TTC549 (cell line): ENCODE measurements around the gene POLR2F.

Experiments
- FAIRE-seq: peaks from 2 replicates; lab custom pipeline; 2012; peaks lifted over from hg19 to GRCh38; lab: Jason Lieb, UNC

POLR2F gene

DNA sequence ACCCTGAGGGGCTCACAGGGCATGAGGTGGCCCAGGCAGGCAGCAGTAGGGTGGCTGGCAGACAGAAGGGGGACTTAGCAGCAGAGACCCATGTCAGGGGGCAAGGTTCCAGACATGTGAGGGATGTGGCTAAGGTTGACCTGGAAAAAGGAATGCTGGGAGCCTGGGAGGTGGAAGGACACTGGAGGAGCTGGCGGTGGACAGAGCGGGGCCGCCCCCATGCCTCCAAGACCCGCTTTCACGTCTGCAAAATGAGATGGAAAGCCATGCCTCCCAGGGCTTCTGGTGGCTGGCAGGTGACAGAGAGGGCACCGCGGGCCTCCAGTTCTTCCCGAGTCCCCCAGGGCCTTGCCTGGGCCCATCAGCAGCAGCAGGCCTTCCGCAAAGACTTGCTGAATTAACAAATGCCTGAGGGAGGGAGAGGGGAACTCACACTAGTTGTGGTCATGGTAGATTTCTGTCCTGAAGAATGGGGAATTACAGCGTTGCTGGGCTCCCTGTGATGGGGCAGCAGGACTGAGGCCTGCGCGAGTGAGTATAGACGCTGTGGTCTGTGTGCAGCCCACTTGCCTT is 53.9 kb downstream of the POLR2F start:
- no peak for FAIRE-seq

DNA sequence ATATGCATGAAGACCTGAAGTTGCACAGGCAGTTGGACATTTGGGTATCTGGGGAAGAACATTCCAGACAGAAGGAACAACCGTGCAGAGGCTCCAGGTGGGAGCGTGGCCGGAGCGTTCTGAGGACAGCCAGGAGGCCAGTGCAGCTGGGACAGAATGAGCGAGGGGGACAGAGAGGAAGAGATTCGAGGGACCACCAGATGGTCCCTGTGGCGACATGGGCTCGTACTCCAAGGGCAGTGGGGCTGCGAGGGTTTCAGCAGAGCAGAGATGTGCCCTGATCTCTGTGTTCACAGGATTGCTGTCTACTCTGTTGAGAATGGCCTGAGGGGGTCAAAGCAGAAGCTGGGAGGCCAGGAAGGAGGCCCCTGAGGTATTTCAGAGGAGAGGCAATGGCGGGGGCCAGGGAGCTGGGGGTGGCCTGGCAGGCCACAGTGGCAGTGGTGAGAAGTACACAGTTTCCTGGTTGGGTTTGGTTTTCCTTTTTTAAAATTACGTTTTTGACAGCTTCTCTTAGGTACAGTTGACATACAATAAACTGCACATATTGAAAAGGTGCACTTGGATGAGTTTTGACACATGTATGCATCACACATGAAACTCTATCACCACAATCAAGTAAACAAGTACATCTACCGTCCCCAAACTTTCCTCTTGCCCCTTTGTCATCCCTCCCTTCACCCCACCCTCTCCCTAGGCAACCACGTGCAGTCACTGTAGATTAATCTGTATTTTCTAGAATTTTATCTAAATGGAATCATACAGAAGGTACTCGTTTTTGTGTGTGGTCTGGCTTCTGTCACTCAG is 55.7 kb downstream of the POLR2F start:
- FAIRE-seq, result no peak

DNA sequence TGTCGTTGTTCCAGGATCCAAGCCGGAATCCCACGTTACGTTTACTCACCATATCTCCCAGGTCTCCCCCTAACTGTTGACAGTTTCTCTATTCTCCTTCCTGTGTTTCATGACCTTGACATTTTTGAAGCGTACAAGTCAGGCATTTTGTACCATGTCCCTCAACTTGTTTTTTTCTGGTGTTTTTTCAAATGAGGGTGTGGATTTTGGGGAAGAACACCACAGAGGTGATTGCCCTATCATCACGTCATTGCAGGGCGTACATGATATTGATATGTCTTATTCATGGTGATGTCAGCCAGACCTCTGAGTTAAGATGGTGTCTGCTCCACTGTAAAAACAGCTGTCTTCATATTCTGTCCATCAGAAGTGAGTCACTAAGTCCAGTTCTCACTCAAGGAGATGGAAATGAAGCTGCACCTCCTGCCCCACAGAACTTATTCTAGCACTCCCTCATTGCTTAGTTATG is 59.1 kb downstream of the POLR2F start:
- no peak for FAIRE-seq

DNA sequence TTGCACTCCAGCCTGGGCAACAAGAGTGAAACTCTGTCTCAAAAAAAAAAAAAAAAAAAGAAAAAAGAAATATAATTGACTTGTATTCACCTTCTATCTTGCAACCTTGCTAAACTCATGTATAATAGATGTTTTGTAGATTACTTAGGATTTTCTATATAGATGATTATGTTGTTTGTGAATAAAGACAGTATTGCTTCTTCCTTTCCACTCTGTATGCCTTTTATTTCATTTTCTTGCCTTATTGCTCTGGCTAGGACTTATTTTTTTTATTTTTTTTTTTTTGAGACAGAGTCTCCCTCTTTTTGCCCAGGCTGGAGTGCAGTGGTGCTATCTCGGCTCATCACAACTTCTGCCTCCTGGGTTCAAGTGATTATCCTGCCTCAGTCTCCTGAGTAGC is 60.6 kb downstream of the POLR2F start:
- no peak for FAIRE-seq

DNA sequence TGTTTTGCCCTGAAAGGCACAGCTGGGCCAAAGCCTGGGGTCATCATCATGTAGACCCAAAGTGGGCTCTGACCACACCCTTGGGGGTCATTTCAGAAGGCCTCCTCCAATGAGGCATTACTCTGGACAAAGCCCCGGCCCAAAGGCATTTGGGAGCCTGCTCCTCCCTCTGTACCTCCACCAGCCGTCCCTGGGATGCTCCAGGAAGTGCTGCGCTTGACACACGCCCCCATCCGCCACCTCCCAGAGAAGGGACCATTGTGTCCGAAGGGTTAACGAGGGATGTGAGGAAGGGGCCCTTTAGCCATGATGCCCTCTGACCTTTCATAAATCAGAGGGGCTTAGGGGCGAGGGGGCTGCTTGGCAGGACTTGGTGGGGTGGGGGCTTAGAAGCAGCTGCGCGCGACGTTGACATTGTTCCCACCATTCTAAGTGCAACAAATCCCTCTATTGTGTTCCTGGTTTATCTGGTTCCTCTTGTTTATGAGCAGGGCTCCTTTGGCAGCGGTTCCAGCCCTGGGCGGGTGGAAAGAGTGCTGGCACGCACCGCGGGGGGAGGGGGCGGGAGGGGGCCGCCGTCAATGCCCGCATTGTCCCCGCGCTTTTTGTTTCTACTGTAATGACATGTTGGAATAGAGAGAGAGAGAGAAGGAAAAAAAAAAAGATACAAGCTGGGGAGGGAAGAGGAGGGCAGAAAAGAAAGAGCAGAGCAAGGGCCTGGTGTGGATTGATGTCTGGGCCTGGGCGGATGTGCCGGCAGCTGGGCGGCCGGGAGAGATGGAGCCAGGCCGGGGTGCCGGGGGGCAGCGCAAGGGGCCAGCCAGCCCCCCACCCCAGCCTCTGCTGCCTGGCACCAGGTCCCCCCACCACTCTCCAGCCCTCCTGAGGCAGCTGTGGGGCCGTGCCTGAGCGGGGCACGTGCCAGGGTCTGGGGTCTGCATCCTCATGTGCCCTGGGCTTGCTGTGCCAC is 63.0 kb downstream of the POLR2F start:
- FAIRE-seq, result no peak

DNA sequence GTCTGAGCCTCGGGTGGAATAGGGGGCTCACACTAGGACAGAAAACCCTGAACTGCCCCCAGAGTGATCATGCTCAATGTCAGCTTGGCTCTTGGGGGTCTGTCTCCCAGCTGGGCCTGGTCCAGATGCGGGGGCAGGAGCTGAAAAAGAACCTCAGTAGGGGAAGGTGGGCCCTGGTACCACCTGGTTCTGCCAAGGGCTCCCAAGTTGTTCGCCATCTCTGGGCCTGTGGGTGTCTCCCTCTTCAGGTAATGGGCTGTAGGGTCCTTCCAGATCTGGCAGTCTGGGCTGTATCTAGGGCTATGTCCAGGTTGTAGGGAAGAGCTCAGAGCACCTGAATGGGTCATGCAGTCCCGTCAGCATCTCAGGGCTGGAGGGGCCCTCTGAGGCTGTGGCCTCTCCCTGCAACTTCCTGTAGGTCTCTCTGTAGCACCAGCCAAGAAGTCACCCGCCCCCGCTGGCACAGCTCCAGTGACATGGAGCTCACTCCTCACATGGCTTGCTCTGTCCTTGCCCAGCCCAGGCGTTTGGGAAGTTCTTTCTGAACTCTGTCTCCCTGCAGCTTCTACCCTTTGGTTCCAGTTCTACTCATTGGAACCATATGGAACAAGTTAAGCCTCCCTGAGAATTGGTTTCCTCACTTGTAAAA is 63.9 kb downstream of the POLR2F start:
- no peak for FAIRE-seq

DNA sequence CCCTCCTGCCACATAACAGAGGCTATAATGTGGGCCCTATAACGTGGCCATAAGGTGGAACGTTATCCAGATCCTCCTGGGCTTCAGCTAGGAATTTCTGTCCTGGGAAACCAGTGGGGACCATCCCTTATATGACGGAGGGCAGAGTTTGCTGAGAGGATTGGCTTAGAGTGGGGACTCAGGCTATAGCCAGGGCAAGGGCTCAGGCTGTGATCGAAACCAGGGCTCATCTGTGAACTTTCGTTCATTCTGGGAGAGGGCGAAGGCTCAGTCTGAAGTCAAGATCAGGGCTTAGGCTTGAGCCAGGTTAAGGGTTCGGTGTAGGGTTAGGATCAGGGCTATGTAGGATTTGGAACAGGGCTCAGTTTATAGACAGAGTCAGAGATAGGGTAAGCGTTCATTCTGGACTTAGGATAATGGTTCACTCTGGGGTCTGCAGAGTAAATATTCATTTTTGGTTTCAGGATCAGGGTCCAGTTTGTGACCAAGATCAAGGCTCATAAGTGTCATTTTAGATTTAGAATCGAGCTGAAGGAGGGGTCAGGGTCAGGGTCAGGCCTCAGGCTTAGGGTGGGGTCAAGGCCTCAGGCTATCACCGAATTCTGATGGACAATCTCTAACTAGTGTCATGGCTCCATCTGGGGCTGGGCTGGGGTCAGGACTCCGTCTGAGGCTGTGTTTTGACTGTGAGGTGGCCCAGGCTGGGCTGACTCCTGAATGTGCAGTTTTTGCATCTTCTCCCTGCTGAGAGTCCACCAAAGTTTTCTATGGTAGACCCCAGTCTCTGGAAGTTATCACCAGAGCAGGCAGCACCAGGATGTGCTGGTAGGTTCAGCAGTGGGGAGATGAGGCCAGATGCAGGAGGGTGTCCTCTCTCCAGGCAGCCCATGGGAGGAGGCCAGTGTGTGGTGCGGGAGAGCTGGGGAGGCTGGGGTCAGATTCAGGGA is 64.7 kb downstream of the POLR2F start:
- FAIRE-seq, result no peak
